ENCODE data around the gene IFIH1. TPM values are rescaled to one million over a fixed set of nuclear protein-coding genes. Genes with fewer than 3 reads are reported as not detected.
A peak's percentile ranks its signal among the peaks of the same experiment; 100 is the strongest.

IFIH1 gene
- total RNA-seq, 1 experiment from 2014 or later = 7.8 TPM

GRCh38 chr2:162317861-162318327, 590 bp downstream of the IFIH1 start:
- TF ChIP-seq, protein P1, sequence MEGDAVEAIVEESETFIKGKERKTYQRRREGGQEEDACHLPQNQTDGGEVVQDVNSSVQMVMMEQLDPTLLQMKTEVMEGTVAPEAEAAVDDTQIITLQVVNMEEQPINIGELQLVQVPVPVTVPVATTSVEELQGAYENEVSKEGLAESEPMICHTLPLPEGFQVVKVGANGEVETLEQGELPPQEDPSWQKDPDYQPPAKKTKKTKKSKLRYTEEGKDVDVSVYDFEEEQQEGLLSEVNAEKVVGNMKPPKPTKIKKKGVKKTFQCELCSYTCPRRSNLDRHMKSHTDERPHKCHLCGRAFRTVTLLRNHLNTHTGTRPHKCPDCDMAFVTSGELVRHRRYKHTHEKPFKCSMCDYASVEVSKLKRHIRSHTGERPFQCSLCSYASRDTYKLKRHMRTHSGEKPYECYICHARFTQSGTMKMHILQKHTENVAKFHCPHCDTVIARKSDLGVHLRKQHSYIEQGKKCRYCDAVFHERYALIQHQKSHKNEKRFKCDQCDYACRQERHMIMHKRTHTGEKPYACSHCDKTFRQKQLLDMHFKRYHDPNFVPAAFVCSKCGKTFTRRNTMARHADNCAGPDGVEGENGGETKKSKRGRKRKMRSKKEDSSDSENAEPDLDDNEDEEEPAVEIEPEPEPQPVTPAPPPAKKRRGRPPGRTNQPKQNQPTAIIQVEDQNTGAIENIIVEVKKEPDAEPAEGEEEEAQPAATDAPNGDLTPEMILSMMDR (conservative IDR thresholded peaks at IDR 0.05; ENCODE audit: low read depth, low read length) = no peak
- TF ChIP-seq EZH2phosphoT487 (IDR thresholded peaks at IDR 0.05; ENCODE audit: borderline replicate concordance, low read length) (no peak), EZH2 (IDR thresholded peaks at IDR 0.05; ENCODE audit: low read length, unreplicated experiment) (no peak)
- ATAC-seq (peak; percentile 40), DNase-seq (peak; percentile 49)
- peaks cover 24% of the 10 kb centered on the region for H3K4me1 ChIP-seq (ENCODE audit: insufficient read depth, low read length)
- ChIA-PET POLR2A (ENCODE audit: unreplicated experiment) (interaction anchor here (0.6 kb wide), 1 partner anchor 1102 kb away, joined by 3 read pairs; no protein-coding TSS in a partner anchor), CTCF (interaction anchor here (0.6 to 0.7 kb wide), 2 partner anchors 98 to 951 kb away, joined by 3 read pairs; no protein-coding TSS in a partner anchor)
- H3K9me2 ChIP-seq (replicated peaks; ENCODE audit: low read length) = no peaks in the 10 kb centered on the region
- H3K27ac ChIP-seq (ENCODE audit: low read length) = peak overlapping the region; percentile 74
- peak overlapping the region; percentile 82 for H3K4me2 ChIP-seq (ENCODE audit: low read length)
- H3K79me2 ChIP-seq (ENCODE audit: low read length) = no peaks in the 10 kb centered on the region
- H3K9me3 ChIP-seq (ENCODE audit: low read length) = no peaks in the 10 kb centered on the region
- no peaks in the 10 kb centered on the region for H3K36me3 ChIP-seq (ENCODE audit: low read depth, low read length)
- no peaks in the 10 kb centered on the region for H3F3A ChIP-seq (ENCODE audit: low read length, unreplicated experiment)
- BruUV-seq (replicated peaks) = TSS peak; percentile 47
- H2AFZ ChIP-seq (ENCODE audit: low read length) = peak overlapping the region; percentile 91
- peak overlapping the region; percentile 89 for H3K4me3 ChIP-seq (ENCODE audit: low read length)
- no peaks in the 10 kb centered on the region for H3K27me3 ChIP-seq (ENCODE audit: low read length)
- H4K20me1 ChIP-seq (ENCODE audit: low read length) = no peaks in the 10 kb centered on the region
- intact Hi-C loops (cut with micrococcal nuclease) = no loop called here
- H3K9ac ChIP-seq (ENCODE audit: low read length) = peak overlapping the region; percentile 64

- Histone ChIP-seq H3K4me2 (ENCODE audit: low read length) (peak overlapping the region; percentile 82), H4K20me1 (ENCODE audit: low read length) (no peaks in the 10 kb centered on the region), H3K27me3 (ENCODE audit: low read length) (no peaks in the 10 kb centered on the region), H3K9me2 (replicated peaks; ENCODE audit: low read length) (no peaks in the 10 kb centered on the region), H3K9me3 (ENCODE audit: low read length) (no peaks in the 10 kb centered on the region), H2AFZ (ENCODE audit: low read length) (peak overlapping the region; percentile 91), H3K36me3 (ENCODE audit: low read depth, low read length) (no peaks in the 10 kb centered on the region), H3K79me2 (ENCODE audit: low read length) (no peaks in the 10 kb centered on the region), H3K27ac (ENCODE audit: low read length) (no peak overlapping the region), H3K4me3 (ENCODE audit: low read length) (peak overlapping the region; percentile 89), H3K9ac (ENCODE audit: low read length) (peak overlapping the region; percentile 64; the same call in 1 of the 2 replicates), H3K4me1 (ENCODE audit: insufficient read depth, low read length) (peaks cover 24% of the 10 kb centered on the region), H3F3A (ENCODE audit: low read length, unreplicated experiment) (no peaks in the 10 kb centered on the region)
- DNase-seq (peak; percentile 25), ATAC-seq (no peak)
- ChIA-PET CTCF (interaction anchor here (0.7 kb wide), 1 partner anchor 950 kb away, joined by 3 read pairs; no protein-coding TSS in a partner anchor), POLR2A (ENCODE audit: unreplicated experiment) (interaction anchor here (0.6 kb wide), 1 partner anchor 1102 kb away, joined by 3 read pairs; no protein-coding TSS in a partner anchor)
- no TSS peak for BruUV-seq (replicated peaks)
- intact Hi-C loops (cut with micrococcal nuclease) = no loop called here
- TF ChIP-seq EZH2 (IDR thresholded peaks at IDR 0.05; ENCODE audit: low read length, unreplicated experiment) = no peak
- TF ChIP-seq EZH2phosphoT487 (IDR thresholded peaks at IDR 0.05; ENCODE audit: borderline replicate concordance, low read length) = no peak
- TF ChIP-seq, protein P1 (conservative IDR thresholded peaks at IDR 0.05; ENCODE audit: low read depth, low read length) = no peak
These were observed 1.3 kb downstream of the IFIH1 start for GRCh38 chr2:162317058-162317742.

DNA sequence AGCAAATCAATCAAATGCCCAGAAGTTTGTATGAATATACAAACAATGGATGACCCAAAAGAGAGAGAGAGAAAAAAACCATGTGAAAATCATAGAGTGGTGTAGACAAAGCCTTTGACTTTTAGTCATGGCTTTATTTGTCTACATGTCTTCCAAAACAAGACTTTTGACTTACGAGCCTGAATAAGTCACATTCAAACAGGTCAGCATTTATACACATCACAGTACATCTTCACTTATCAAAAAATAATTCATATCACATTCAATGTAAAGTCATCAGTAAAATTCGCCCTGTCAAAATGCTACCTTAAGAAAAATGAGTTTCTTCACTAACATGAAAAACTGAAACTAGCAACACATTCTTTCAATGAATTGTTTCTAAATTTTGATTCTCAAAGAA, 1.9 kb downstream of the IFIH1 start:
- POLR2A ChIA-PET (ENCODE audit: unreplicated experiment) = no interaction called here
- H3K27me3 ChIP-seq (ENCODE audit: low read length) = no peaks in the 10 kb centered on the region
- H3K4me1 ChIP-seq (ENCODE audit: insufficient read depth, low read length) = peaks cover 24% of the 10 kb centered on the region
- TF ChIP-seq, protein P1 (conservative IDR thresholded peaks at IDR 0.05; ENCODE audit: low read depth, low read length) = no peak
- TF ChIP-seq EZH2phosphoT487 (IDR thresholded peaks at IDR 0.05; ENCODE audit: borderline replicate concordance, low read length) = no peak
- no peak for TF ChIP-seq EZH2 (IDR thresholded peaks at IDR 0.05; ENCODE audit: low read length, unreplicated experiment)
- H3K79me2 ChIP-seq (ENCODE audit: low read length) = no peaks in the 10 kb centered on the region
- no peaks in the 10 kb centered on the region for H3K9me2 ChIP-seq (replicated peaks; ENCODE audit: low read length)
- no peaks in the 10 kb centered on the region for H3F3A ChIP-seq (ENCODE audit: low read length, unreplicated experiment)
- intact Hi-C loops (cut with micrococcal nuclease) = no loop called here
- no peak for DNase-seq
- no peaks in the 10 kb centered on the region for H3K9me3 ChIP-seq (ENCODE audit: low read length)
- no peak overlapping the region for H3K9ac ChIP-seq (ENCODE audit: low read length)
- no peaks in the 10 kb centered on the region for H4K20me1 ChIP-seq (ENCODE audit: low read length)
- no peak overlapping the region; the same call in 1 of the 2 replicates for H2AFZ ChIP-seq (ENCODE audit: low read length)
- CTCF ChIA-PET = no interaction called here
- peak overlapping the region; percentile 89; the same call in 1 of the 2 replicates for H3K4me3 ChIP-seq (ENCODE audit: low read length)
- no peaks in the 10 kb centered on the region for H3K36me3 ChIP-seq (ENCODE audit: low read depth, low read length)
- no peak for ATAC-seq
- peak overlapping the region; percentile 82 for H3K4me2 ChIP-seq (ENCODE audit: low read length)
- H3K27ac ChIP-seq (ENCODE audit: low read length) = no peak overlapping the region
- BruUV-seq (replicated peaks) = no TSS peak
